HG02571 (cell line): Measurements from ENCODE around the gene RNF25.

ENCODE experiments used
- ATAC-seq: cut with Tn5 transposase; IDR thresholded peaks from one replicate; pipeline ENCODE4 v1.9.1; 2021; ENCODE audit warnings: mild to moderate bottlenecking, moderate library complexity; ENCODE audit not compliant: unreplicated experiment

RNF25 gene, protein sequence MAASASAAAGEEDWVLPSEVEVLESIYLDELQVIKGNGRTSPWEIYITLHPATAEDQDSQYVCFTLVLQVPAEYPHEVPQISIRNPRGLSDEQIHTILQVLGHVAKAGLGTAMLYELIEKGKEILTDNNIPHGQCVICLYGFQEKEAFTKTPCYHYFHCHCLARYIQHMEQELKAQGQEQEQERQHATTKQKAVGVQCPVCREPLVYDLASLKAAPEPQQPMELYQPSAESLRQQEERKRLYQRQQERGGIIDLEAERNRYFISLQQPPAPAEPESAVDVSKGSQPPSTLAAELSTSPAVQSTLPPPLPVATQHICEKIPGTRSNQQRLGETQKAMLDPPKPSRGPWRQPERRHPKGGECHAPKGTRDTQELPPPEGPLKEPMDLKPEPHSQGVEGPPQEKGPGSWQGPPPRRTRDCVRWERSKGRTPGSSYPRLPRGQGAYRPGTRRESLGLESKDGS

DNA sequence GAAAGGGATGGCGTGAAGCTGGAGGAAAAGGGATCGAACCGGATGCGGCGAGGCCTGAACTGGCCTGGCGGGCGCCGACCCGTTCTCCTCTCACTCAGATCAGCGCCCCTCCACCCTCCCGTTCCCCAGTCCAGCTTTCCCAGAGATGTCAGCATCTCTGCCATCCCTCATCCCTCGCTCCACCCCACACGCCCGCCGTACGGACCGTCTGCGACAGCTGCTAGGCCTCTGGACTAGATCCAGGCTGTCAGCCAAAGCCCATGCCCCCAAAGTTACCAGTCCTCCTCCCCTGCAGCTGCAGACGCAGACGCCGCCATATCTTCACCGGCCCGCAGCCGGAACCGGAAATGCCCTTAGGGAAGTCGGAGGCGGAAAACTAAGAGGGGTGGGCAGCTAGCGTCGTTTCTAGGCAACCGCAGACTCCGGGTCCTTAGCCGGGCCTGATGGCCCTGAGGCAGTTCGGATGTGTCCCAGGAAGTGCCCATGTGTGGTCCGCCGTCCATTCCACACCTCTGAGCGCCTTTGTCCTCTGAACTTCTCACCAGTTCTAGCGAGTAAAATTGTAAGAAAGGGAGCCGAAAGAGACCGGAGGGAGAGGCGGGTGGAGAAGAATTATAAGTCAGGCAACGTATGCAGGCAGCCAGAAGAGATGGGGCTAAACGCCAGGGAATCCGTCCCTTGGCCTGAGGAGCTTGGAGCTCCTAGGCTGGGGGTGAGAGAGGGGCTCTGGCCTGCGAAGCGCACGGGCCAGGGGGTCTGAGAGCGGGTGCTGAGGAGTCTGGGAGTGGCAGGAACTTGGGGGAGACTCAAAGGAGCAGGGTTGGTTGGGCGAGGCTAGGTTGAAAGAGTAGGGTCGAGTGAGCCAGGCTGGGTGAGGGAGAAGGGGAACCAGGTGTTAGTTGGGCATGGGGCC, at the start of gene RNF25, which contains the start of gene STK36:
TSS of gene RNF25 (minus strand) at position 349 of the 913 bp plus-strand sequence. CDS start at position 317, 32 bp downstream.
TSS of gene STK36 (plus strand) at position 433 of the 913 bp plus-strand sequence. CDS start 744 bp downstream, outside the sequence.
- ATAC-seq: peak; percentile 95

DNA sequence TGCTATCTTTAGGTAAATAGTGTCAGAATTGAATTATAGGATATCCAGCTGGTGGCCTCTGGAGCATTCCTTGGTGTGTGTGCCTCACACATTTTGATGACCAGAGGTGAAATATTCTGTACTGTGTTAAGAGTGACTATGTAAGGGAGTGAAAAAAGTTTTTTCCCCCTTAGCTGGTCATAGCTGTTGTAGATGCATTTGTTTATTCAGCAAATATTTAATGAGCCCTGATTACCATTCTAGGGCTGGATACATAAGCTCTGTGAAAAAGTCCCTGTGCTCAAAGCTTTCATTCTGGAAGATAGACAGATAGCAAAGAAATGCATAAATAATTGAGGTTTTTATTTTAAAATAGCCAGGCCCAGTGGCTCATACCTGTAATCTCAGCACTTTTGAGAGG, 49.7 kb upstream of the RNF25 start:
- ATAC-seq: no peak

DNA sequence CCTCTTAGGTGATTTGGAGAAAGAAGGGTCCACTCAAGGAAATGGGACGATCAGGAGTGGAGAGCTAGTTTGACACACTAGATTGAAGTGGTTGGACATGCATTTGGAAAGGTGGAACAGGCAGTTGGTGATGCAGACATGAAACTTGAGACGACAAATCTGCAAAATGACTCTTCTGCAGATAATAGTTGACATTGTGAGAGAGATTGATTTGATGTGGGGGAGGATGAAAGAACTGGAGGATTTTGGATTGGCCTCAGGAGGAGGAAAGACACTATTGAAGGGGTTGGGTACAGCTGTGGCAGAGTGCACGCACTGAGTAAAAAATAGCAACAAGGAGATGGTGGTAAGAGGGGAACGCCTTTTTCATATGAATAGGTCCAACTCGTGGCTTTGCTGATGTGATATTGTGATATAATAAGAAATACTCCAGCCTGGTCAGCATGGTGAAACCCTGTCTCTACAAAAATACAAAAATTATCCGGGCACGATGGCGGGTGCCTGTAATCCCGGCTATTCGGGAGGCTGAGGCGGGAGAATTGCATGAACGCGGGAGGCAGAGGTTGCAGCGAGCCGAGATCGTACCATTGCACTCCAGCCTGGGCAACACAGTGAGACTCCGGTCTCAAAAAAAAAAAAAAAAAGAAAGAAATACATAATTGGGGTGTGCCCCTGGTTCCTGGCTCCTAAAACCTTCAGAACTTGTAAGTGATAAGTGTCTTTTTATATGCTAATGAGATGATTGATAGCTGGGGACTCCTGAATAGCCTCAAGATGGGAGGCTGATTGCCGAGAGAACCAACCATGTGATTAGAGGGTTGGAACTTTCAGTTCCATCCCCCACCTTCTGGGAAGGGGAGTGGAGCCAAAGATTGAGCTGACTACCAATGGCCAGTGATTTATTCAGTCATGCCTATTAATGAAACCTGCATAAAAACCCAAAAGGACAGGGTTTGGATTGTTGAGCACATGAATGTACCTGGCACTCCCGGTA, 48.5 kb upstream of the RNF25 start:
- ATAC-seq: no peak

DNA sequence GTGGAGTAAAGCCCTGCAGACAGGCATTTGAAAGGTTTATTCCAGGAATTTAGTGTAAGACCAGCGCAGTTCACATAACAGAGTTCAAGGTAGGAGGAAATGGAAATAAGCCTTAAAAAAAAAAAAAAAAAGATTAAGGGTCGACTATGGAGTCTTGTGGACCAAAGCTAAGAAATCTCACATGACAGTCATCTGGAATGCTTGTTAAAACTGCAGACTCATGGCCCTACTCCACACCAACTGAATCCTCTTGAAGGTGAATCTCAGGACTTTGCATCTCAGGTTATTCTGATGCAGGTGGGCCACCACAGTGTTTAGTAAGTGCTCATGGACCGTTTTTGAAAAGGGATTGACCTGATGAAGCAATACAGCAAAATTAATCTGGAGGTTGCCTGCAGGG, 47.7 kb upstream of the RNF25 start:
- no peak for ATAC-seq

DNA sequence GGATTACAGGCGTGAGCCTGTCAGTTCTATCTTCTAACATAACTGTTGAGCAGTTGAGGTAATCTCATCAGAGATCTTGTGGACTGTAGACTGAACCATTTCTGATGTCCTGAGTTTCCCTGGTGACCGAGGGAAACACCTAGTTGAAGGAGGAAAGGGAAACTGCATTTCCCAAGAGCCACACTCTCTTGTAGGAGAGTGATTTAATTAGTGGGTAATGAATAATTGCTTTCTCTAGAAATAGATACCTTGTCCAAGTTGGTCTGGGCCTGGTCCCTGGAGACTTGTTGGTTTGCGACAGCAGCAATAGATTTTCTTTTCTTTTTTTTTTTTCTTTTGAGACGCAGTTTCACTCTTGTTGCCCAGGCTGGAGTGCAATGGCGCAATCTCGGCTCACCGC, 46.3 kb upstream of the RNF25 start:
- ATAC-seq: no peak

DNA sequence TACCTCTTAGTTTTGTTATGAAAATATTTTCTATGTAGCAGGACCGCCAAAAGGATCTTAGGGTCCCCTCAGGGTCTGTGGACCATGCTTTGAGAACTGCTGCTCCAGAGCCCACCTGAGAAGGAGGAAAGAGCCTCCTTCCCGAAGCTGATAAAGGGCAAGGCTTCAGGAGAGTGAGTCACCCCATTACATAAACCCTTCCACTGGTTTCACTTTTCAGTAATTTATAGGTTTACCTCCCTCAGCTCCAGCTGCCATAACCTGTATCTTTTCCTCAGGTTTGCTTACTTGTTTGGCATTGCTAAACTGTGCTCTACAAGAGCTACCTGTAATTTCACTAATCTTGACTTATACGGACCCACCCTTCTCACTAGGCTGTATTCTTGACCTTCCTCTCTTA, 45.5 kb upstream of the RNF25 start:
- no peak for ATAC-seq

DNA sequence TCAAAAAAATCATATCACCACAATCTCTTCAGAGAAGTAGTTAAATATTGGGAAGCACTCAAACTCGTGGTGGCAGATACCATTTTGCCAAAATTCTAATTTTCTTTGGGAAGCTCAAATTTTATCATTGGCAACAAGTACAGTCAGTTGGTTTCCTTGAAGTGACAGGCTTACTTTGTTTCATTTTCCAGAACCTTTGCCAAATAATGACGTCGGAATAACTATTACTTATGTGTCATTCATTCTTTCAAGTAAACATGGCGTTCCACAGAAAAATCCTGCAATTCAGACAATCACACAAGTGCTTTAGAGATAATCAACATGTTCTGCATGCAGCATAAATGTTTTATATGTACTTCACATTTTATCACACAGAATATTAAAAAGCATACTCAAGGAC, 44.3 kb upstream of the RNF25 start:
- no peak for ATAC-seq

DNA sequence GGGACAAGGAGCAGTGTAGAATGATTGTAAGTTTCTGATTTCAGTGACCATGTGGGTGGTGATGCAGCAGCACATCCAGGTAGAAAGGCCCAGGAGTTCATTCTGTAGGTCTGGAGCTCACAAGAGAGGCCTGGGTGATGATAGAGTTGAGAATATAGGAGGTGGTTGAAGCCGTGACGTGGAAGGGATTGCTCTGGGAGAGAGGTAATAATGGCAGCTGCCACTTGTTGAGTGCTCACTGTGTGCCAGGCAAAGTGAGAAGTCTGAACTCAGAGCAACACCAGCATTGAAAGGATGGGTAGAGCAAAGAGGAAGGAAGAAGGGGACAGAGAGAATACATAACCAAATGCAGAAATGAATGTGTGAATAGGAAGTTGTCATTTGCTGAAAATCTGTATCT, 42.1 kb upstream of the RNF25 start:
- no peak for ATAC-seq

DNA sequence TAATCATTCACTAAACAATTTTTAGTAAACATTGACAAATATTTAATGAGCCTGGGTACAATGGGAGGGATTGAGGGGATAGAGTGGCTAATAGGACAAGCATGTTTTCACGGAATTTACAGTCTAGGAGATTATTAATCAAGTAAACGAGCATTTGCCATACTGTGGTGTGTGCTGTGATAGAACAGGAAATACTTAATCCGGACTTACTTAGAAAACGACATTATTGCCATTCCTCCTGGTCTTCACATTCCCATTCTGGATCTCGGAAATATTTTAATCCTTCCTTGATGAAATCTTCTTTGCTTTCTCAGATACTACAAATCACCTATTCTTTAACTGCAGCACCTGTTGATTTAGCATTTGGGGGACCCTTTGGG, 39.7 kb upstream of the RNF25 start:
- no peak for ATAC-seq

DNA sequence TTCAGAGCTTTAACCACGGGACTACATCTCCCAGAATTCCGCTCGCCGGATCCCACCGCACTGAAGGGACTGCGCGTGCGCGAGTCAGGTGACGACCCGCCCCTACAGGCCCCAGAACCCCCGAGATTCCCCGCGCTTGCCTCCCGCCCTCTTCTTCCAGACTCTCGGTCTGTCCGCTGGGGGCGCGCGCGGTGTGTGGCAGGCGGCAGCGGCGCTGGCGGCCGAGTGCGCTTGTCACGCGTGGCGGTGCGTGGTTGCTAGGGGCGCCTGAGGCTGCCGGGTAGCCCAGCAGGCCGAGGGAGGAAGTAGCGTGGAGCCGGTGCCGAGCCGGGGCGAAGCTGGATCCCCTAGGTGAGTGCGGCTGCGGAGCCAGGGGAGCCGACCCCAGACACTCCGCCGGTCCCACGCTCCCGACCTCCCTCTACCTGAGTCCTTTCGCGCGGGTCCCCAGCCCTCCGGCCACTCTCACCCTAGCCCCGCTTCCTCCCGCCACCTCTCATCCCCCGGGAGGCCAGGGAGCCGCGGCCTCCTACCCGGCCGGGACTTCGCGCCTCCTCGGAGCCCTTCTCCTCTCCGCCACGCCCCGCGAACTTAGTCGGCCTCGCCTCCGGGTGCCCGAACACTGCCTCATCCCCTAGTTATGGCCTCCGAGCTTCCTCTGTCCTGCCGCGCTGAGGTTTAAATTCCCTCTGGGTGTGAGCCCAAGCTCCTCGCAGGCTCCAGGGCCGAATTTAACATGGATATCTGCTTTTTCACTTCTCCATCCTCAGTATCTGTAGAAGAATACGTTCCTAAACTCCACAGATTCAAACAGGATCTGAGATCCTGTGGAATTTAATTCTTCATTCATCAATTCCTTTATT, 39.1 kb upstream of the RNF25 start, which contains the start of gene TTLL4:
TSS of gene TTLL4 (plus strand) at position 149 of the 863 bp plus-strand sequence. CDS start 26,842 bp downstream, outside the sequence.
- ATAC-seq: peak; percentile 93

DNA sequence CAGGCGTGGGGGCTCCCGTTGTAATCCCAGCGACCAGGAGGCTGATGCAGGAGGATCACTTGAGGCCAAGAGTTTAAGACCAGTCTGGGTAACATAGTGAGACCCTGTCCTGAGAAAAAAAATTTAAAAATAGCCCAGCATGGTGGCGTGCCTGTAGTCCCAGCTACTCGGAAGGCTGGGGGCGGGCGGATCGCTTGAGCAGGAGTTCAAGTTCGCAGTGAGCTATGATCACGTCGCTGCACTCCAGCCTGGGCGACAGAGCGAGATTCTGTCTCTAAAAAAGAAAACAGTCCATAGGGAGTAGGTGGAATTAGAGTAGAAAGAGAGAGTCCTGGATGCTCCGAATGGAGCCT, 38.5 kb upstream of the RNF25 start:
- no peak for ATAC-seq

DNA sequence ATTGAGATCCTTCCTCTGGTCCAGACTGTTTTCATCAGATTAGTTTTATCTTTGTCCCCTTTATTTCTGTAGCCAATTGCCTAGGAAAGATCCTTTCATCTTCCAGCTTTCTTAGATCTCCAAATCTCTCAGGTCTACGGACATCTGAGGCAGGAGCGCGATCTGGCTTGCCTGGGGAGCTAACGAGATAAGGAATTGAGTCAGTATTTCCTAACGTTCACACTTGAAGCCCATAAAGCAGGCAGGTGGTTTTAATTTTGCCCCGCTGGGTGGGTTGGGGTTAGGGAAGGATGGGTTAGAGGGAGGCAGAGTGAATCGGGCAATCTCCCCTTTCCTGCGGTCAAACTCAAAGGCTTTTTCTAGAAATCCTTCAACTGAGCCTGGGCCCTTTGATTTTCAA, 38.1 kb upstream of the RNF25 start:
- no peak for ATAC-seq

DNA sequence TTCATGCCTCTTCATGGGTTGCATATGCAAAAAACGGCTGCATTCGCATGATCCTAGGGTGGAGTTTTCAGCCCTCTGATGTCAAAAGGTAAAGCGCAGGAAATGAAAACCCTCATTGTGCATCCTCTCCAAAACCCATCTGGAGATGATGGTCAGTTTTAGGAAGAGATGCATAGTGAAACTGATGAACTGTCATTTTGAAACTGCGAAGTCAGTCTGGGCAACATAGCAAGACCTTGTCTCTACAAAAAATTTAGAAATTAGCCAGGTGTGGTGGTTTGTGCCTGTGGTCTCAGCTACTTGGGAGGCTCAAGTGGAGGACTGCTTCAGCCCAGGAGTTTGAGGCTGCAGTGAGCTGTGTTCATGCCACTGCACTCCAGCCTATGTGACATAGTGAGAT, 36.3 kb upstream of the RNF25 start:
- ATAC-seq: no peak

DNA sequence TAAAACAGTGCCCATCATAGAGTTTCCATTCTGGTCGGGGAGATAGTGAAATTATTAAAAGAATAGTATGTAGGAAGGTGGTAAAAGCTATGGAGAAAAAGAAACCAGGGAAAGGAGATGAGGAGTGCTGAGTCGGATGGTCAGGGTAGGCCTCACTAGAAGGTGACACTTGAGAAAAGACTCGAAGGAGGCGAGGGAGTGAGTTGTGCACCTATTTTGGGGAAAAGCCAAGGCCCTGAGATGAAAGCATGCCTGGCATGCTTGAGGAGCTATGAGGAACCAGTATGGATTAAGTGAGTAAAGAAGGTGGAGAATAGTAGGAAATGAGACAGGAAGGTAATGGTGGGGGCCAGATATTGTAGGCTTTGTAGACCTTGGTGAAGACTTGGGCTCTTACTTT, 31.5 kb upstream of the RNF25 start:
- no peak for ATAC-seq

DNA sequence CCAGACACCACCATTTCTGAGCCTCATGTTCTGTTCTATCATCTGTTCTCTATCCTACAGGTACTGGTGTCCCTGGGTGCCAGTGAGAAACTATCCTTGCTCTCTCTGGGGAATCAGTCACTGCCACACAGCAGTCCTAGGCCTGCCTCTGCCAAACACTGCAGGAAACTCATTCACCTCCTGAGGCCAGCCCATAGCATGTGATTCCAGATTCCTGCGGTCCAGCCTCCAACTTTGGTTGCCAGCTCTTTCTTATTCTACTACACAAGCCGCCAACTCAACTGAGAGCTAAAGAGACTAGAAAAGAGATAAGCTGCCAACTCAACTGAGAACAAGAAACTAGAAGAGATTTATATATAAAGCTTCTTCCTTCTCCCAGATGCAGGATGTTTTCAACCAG, 30.0 kb upstream of the RNF25 start:
- no peak for ATAC-seq

DNA sequence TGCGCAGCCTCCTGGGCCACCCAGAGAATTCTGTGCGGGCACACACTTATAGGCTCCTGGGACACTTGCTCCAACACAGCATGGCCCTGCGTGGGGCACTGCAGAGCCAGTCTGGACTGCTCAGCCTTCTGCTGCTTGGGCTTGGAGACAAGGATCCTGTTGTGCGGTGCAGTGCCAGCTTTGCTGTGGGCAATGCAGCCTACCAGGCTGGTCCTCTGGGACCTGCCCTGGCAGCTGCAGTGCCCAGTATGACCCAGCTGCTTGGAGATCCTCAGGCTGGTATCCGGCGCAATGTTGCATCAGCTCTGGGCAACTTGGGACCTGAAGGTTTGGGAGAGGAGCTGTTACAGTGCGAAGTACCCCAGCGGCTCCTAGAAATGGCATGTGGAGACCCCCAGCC, 27.1 kb upstream of the RNF25 start:
- ATAC-seq: no peak

DNA sequence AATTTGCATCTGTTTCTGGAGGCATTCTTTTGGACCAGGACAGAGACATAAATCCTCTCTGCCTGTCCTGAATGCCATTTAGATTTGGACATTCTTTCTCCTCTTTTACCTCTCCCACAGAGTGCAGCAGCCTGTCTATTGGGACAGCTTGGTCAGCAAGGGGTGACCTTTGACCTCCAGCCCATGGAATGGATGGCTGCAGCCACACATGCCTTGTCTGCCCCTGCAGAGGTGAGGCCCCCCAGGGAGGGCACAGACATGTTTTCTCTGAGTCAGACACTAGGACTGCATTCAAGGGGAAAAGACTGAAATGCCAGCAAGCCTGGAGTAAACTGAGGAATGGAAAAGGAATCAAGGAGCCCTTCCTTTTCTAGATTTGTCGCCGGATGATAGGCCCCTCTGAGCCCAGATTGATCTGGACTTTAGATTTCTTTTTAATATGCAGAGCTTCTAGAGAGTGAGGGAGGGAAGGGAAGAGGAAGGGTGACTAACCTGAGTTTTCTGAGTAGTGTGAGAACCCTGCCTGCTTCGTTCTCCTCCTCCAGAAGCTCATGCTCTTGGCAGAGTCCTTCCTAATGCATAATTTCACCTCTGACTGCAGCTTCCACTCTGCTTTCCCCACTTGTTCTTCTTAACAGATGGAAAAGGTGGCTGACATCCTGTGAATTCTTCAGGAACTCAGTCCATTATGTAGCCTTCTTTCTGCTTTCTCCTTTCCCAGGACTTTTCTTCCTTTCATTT, 22.8 kb upstream of the RNF25 start:
- no peak for ATAC-seq

DNA sequence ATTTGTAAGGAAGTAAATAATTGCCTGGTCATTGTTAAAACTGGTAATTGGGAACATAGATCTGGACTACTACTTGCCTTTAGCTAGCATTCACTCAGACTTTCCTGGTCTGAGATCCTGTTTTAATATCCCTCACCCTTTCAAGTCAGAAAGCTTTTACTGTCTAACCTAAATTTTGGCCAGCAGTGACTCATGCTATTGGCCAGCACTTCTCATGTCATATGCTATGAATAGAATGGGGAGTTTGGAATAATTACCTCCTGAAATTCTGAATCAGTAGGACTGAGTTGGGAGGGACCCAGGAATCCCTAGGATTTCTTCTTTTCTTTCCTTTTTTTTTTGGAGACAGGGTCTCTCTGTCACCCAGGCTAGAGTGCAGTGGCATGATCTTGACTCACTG, 19.4 kb upstream of the RNF25 start:
- no peak for ATAC-seq
